ENCODE measurements around the gene ITGB7. TPM values are rescaled to one million over a fixed set of nuclear protein-coding genes. Genes with fewer than 3 reads are reported as not detected.
A peak's percentile ranks its signal among the peaks of the same experiment; 100 is the strongest.

The ITGB7 gene
- total RNA-seq, 4 donors from 2014 or later, result 0.40 to 5.8 (median 2.6) TPM

GRCh38 chr12:53222170-53222721 lies 15.2 kb upstream of the ITGB7 start:
- Histone ChIP-seq H3K27ac (peak overlapping the region; percentile 89 to 99 (median 96)), H3K4me3 (peak overlapping the region in 1 of 2 donors; percentile 71), H3K4me1 (peaks cover 0 to 97% (median 57%) of the 10 kb centered on the region in 3 donors), H3K36me3 (peaks cover 0 to 15% of the 10 kb centered on the region in 2 donors), H3K27me3 (no peaks in the 10 kb centered on the region), H3K9me3 (no peaks in the 10 kb centered on the region)
- TF ChIP-seq POLR2AphosphoS5 (IDR thresholded peaks at IDR 0.05) (no peak), POLR2A (IDR thresholded peaks at IDR 0.05) (no peak), CTCF (IDR thresholded peaks at IDR 0.05) (no peak), EP300 (IDR thresholded peaks at IDR 0.05) (no peak)
- WGBS, 2 donors (ENCODE audit: low coverage in 1 of 2), result 14 to 46% methylated on average over 3 to 4 of the region's 5 CpGs
- no peak for ATAC-seq

- WGBS, 2 donors (ENCODE audit: low coverage in 1 of 2), result 0 to 3% methylated on average over 4 to 8 of the region's 72 CpGs
- H3K27ac ChIP-seq, result peak overlapping the region; percentile 89 to 99 (median 96)
- H3K36me3 ChIP-seq, result peaks cover 0 to 7% of the 10 kb centered on the region in 2 donors
- H3K9me3 ChIP-seq, result no peaks in the 10 kb centered on the region
- H3K27me3 ChIP-seq, result no peaks in the 10 kb centered on the region
- peak; percentile 20 to 28 for TF ChIP-seq POLR2A (IDR thresholded peaks at IDR 0.05)
- peak; percentile 39 for TF ChIP-seq POLR2AphosphoS5 (IDR thresholded peaks at IDR 0.05)
- TF ChIP-seq CTCF (IDR thresholded peaks at IDR 0.05), result peak in 2 of 4 experiments; percentile 15 to 17
- no peak for TF ChIP-seq EP300 (IDR thresholded peaks at IDR 0.05)
- peaks cover 0 to 97% (median 64%) of the 10 kb centered on the region in 3 donors for H3K4me1 ChIP-seq
- H3K4me3 ChIP-seq, result peak overlapping the region; percentile 62 to 71
- peak; percentile 64 for ATAC-seq
These were observed 14.4 kb upstream of the ITGB7 start for GRCh38 chr12:53221203-53222080.

- WGBS, 2 donors (ENCODE audit: low coverage in 1 of 2), result 0% methylated on average over 4 of the region's 42 CpGs; no CpG with 5 or more reads in 1 of the 2 donors
- Histone ChIP-seq H3K4me1 (peaks cover 0 to 97% (median 64%) of the 10 kb centered on the region in 3 donors), H3K36me3 (peaks cover 0 to 12% of the 10 kb centered on the region in 2 donors), H3K9me3 (no peaks in the 10 kb centered on the region), H3K4me3 (peak overlapping the region; percentile 62 to 71), H3K27me3 (no peaks in the 10 kb centered on the region), H3K27ac (peak overlapping the region; percentile 89 to 99 (median 96))
- peak; percentile 85 for ATAC-seq
- TF ChIP-seq POLR2AphosphoS5 (IDR thresholded peaks at IDR 0.05), result peak; percentile 51
- no peak for TF ChIP-seq EP300 (IDR thresholded peaks at IDR 0.05)
These were observed 13.7 kb upstream of the ITGB7 start for GRCh38 chr12:53220694-53221202.

DNA sequence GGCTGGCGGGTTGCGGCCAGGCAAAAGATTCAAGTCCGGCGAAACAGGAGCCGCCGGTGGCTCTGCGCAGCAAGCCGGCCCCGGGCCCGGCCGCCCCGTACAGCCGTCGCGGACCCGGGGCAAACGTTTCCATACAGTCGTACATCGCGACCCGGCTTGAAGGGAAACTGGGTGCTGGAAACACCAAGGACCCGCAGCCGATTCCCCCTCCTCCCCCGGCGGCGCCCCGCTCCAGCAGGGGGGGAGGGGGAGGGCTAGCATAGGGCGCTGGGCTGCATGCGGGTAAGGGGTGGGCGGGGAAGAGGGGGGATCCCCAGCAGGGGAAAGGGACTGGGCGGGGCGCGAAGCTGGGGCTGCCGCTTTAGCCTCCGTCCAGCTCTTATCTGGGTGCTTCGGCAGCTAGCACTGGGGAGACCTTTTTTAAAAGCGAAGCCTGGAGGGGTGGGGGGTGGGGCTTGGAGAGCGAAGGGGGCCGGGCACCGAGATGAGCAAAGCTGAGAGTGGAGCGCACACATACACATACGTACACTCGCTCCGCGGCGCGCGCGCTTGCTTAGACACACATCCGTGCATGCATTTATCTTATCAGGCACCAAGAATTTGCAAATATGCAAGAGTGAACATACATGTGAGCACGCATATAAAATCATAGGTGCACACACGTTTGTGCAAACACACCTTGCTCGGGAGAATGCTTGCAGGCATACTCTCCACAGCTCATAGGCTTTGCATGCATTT lies 13.1 kb upstream of the ITGB7 start:
- peak overlapping the region; percentile 62 to 71 for H3K4me3 ChIP-seq
- WGBS, 2 donors (ENCODE audit: low coverage in 1 of 2), result 0% methylated on average over 7 to 15 of the region's 53 CpGs
- TF ChIP-seq POLR2AphosphoS5 (IDR thresholded peaks at IDR 0.05) (no peak), CTCF (IDR thresholded peaks at IDR 0.05) (no peak), EP300 (IDR thresholded peaks at IDR 0.05) (no peak), POLR2A (IDR thresholded peaks at IDR 0.05) (no peak)
- no peak for ATAC-seq
- peaks cover 0 to 14% of the 10 kb centered on the region in 2 donors for H3K36me3 ChIP-seq
- H3K27me3 ChIP-seq, result no peaks in the 10 kb centered on the region
- peak overlapping the region; percentile 7 to 99 (median 96) for H3K27ac ChIP-seq
- H3K9me3 ChIP-seq, result no peaks in the 10 kb centered on the region
- H3K4me1 ChIP-seq, result peaks cover 0 to 97% (median 62%) of the 10 kb centered on the region in 3 donors
